Measurements from ENCODE around the gene CCNI2.

DNA sequence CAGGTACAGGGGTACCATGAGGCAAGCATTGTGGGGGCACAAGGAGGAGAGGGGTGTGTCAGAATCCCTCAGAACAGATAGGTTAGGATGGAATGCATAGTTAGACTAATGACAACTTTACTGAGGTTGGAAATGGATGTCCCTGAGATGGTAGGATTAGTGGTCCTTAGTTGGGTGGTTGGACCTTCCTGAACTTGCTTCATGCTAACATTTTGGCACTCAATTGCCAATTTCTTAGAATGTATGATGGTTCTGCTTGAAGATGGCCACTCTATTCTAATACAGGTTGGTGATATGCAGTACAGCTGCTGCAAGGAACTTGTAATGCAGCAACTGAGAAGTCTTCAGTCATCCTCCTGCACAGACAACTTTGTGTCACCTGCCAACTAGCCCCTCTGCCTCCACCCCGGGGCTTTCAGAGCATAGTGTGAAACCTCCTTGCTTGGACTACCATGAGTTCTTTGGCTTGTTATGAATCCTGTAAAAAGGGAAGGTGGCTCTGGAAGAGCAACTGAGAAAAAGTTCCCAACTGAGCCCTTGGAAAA, 5.4 kb downstream of the CCNI2 start:
- TF ChIP-seq POLR2A (IDR thresholded peaks at IDR 0.05; ENCODE audit: low read length) (no peak), GATA1 (IDR thresholded peaks at IDR 0.05; ENCODE audit: low read depth, low read length) (no peak)
